Dendritic cell treated with granulocyte-macrophage colony-stimulating factor and Interleukin-4, amounts not matched to agents 40 ng/mL and 50 ng/mL, for 4 days (primary cell): ENCODE data around the gene ADAM12.

Source experiments
- H3K27ac Mint-ChIP-seq: one replicate; pipeline ENCODE4 v1.8.0; 2022; ENCODE audit warnings: mild to moderate bottlenecking, mixed read lengths
- H3K27me3 Mint-ChIP-seq: one replicate; pipeline ENCODE4 v1.8.0; 2022; ENCODE audit warnings: mild to moderate bottlenecking, mixed read lengths
- H3K36me3 Mint-ChIP-seq: one replicate; pipeline ENCODE4 v1.8.0; 2022; ENCODE audit warnings: low read depth, mixed read lengths
- H3K4me1 Mint-ChIP-seq: one replicate; pipeline ENCODE4 v1.8.0; 2022; ENCODE audit warnings: low read depth, mixed read lengths
- H3K4me3 Mint-ChIP-seq: one replicate; pipeline ENCODE4 v1.8.0; 2022; ENCODE audit warnings: mild to moderate bottlenecking, moderate library complexity, mixed read lengths
- H3K9me3 Mint-ChIP-seq: one replicate; pipeline ENCODE4 v1.8.0; 2022; ENCODE audit warnings: mixed read lengths
- intact Hi-C: fragments of 100-400 bp; cut with micrococcal nuclease; formaldehyde crosslinking; loops from one replicate; pipeline ENCODE4 v1.15.0; 2022

ADAM12 gene

GRCh38 chr10:126146771-126147170 lies 241.5 kb downstream of the ADAM12 start:
- H3K9me3 Mint-ChIP-seq, result peaks cover 13% of the 10 kb centered on the region
- H3K4me3 Mint-ChIP-seq, result no peak overlapping the region
- no peak overlapping the region for H3K27ac Mint-ChIP-seq
- intact Hi-C loops, result no loop called here
- H3K4me1 Mint-ChIP-seq, result no peaks in the 10 kb centered on the region
- H3K27me3 Mint-ChIP-seq, result no peaks in the 10 kb centered on the region
- no peaks in the 10 kb centered on the region for H3K36me3 Mint-ChIP-seq

- Mint-ChIP-seq H3K4me1 (peaks cover 5% of the 10 kb centered on the region), H3K27ac (no peak overlapping the region), H3K4me3 (no peak overlapping the region), H3K9me3 (no peaks in the 10 kb centered on the region), H3K27me3 (no peaks in the 10 kb centered on the region), H3K36me3 (no peaks in the 10 kb centered on the region)
- intact Hi-C loops, result no loop called here
Measured at GRCh38 chr10:126143117-126143516, 245.2 kb downstream of the ADAM12 start.

- H3K27ac Mint-ChIP-seq, result no peak overlapping the region
- intact Hi-C loops, result no loop called here
- no peaks in the 10 kb centered on the region for H3K27me3 Mint-ChIP-seq
- H3K36me3 Mint-ChIP-seq, result no peaks in the 10 kb centered on the region
- no peaks in the 10 kb centered on the region for H3K9me3 Mint-ChIP-seq
- H3K4me3 Mint-ChIP-seq, result no peak overlapping the region
- H3K4me1 Mint-ChIP-seq, result peaks cover 24% of the 10 kb centered on the region
Measured at GRCh38 chr10:126140746-126141273, 247.5 kb downstream of the ADAM12 start.

GRCh38 chr10:126137562-126138221 lies 250.6 kb downstream of the ADAM12 start:
- H3K9me3 Mint-ChIP-seq, result no peaks in the 10 kb centered on the region
- H3K4me3 Mint-ChIP-seq, result no peak overlapping the region
- peaks cover 52% of the 10 kb centered on the region for H3K4me1 Mint-ChIP-seq
- no peak overlapping the region for H3K27ac Mint-ChIP-seq
- H3K36me3 Mint-ChIP-seq, result no peaks in the 10 kb centered on the region
- intact Hi-C loops, result no loop called here
- no peaks in the 10 kb centered on the region for H3K27me3 Mint-ChIP-seq

- Mint-ChIP-seq H3K4me1 (peaks cover 56% of the 10 kb centered on the region), H3K9me3 (no peaks in the 10 kb centered on the region), H3K27me3 (no peaks in the 10 kb centered on the region), H3K36me3 (no peaks in the 10 kb centered on the region), H3K4me3 (no peak overlapping the region), H3K27ac (peak overlapping the region; percentile 71)
- intact Hi-C loops, result no loop called here
Measured at GRCh38 chr10:126135941-126136595, 252.2 kb downstream of the ADAM12 start.

GRCh38 chr10:126135177-126135576 lies 253.1 kb downstream of the ADAM12 start:
- H3K27me3 Mint-ChIP-seq, result no peaks in the 10 kb centered on the region
- intact Hi-C loops, result no loop called here
- no peaks in the 10 kb centered on the region for H3K36me3 Mint-ChIP-seq
- H3K27ac Mint-ChIP-seq, result no peak overlapping the region
- peaks cover 58% of the 10 kb centered on the region for H3K4me1 Mint-ChIP-seq
- H3K9me3 Mint-ChIP-seq, result no peaks in the 10 kb centered on the region
- H3K4me3 Mint-ChIP-seq, result no peak overlapping the region

- Mint-ChIP-seq H3K27ac (peak overlapping the region; percentile 21), H3K4me3 (no peak overlapping the region), H3K27me3 (no peaks in the 10 kb centered on the region), H3K36me3 (no peaks in the 10 kb centered on the region), H3K9me3 (no peaks in the 10 kb centered on the region), H3K4me1 (peaks cover 68% of the 10 kb centered on the region)
- intact Hi-C loops, result no loop called here
Measured at GRCh38 chr10:126133906-126134656, 254.2 kb downstream of the ADAM12 start.

GRCh38 chr10:126133082-126133620 lies 255.1 kb downstream of the ADAM12 start:
- peaks cover 77% of the 10 kb centered on the region for H3K4me1 Mint-ChIP-seq
- no peak overlapping the region for H3K4me3 Mint-ChIP-seq
- peaks cover 2% of the 10 kb centered on the region for H3K27me3 Mint-ChIP-seq
- no peaks in the 10 kb centered on the region for H3K36me3 Mint-ChIP-seq
- intact Hi-C loops, result no loop called here
- H3K9me3 Mint-ChIP-seq, result no peaks in the 10 kb centered on the region
- peak overlapping the region; percentile 21 for H3K27ac Mint-ChIP-seq

GRCh38 chr10:126131341-126131740 lies 256.9 kb downstream of the ADAM12 start:
- Mint-ChIP-seq H3K36me3 (no peaks in the 10 kb centered on the region), H3K4me1 (peaks cover 77% of the 10 kb centered on the region), H3K4me3 (no peak overlapping the region), H3K27ac (peak overlapping the region; percentile 16), H3K9me3 (no peaks in the 10 kb centered on the region), H3K27me3 (peaks cover 2% of the 10 kb centered on the region)
- intact Hi-C loops, result no loop called here

GRCh38 chr10:126130271-126130710 lies 258.0 kb downstream of the ADAM12 start:
- intact Hi-C loops, result no loop called here
- H3K4me1 Mint-ChIP-seq, result peaks cover 69% of the 10 kb centered on the region
- peak overlapping the region; percentile 44 for H3K27ac Mint-ChIP-seq
- H3K9me3 Mint-ChIP-seq, result no peaks in the 10 kb centered on the region
- peaks cover 2% of the 10 kb centered on the region for H3K27me3 Mint-ChIP-seq
- H3K36me3 Mint-ChIP-seq, result no peaks in the 10 kb centered on the region
- H3K4me3 Mint-ChIP-seq, result peak overlapping the region; percentile 1

GRCh38 chr10:126129026-126129425 lies 259.3 kb downstream of the ADAM12 start:
- Mint-ChIP-seq H3K27me3 (peaks cover 2% of the 10 kb centered on the region), H3K27ac (no peak overlapping the region)

GRCh38 chr10:126128581-126128980 lies 259.7 kb downstream of the ADAM12 start:
- Mint-ChIP-seq H3K27ac (no peak overlapping the region), H3K9me3 (no peaks in the 10 kb centered on the region), H3K27me3 (peaks cover 2% of the 10 kb centered on the region), H3K4me1 (peaks cover 55% of the 10 kb centered on the region), H3K36me3 (no peaks in the 10 kb centered on the region), H3K4me3 (no peak overlapping the region)
- intact Hi-C loops, result no loop called here

More at GRCh38 chr10:126129026-126129425, 259.3 kb downstream of the ADAM12 start:
- Mint-ChIP-seq H3K4me3 (no peak overlapping the region), H3K36me3 (no peaks in the 10 kb centered on the region), H3K4me1 (peaks cover 60% of the 10 kb centered on the region), H3K9me3 (no peaks in the 10 kb centered on the region)
- intact Hi-C loops, result no loop called here

- intact Hi-C loops, result no loop called here
- no peak overlapping the region for H3K4me3 Mint-ChIP-seq
- no peaks in the 10 kb centered on the region for H3K9me3 Mint-ChIP-seq
- peak overlapping the region; percentile 36 for H3K27ac Mint-ChIP-seq
- H3K27me3 Mint-ChIP-seq, result peaks cover 2% of the 10 kb centered on the region
- no peaks in the 10 kb centered on the region for H3K36me3 Mint-ChIP-seq
- peaks cover 46% of the 10 kb centered on the region for H3K4me1 Mint-ChIP-seq
Measured at GRCh38 chr10:126127481-126128029, 260.7 kb downstream of the ADAM12 start.
